GM12801 (cell line): ENCODE data around the gene CALN1.

Experiments used
- TF ChIP-seq, protein P1 (sequence below): IDR thresholded peaks from one replicate; pipeline ENCODE4 v1.5.1; 2011; ENCODE audit warnings: control low read depth; ENCODE audit not compliant: insufficient read length; ENCODE audit errors: extremely low read depth

The CALN1 gene

DNA sequence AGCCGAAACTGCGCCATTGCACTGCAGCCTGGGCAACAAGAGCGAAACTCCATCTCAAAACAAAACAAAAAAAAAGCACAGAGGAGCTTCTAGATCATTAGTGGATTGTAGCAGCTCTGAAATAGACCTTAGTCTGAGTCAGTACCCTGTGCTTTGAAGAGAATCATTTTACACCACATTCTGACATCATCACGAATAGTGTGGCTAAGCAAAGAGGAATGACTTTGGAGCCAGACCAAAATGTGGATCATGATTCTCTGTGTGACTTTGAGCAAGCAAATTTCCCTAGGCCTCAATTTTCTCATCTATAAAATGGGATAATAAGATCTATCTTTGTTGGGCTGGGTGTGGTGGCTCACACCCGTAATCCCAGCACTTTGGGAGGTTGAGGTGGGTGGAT, 618.9 kb downstream of the CALN1 start:
- TF ChIP-seq, protein P1, sequence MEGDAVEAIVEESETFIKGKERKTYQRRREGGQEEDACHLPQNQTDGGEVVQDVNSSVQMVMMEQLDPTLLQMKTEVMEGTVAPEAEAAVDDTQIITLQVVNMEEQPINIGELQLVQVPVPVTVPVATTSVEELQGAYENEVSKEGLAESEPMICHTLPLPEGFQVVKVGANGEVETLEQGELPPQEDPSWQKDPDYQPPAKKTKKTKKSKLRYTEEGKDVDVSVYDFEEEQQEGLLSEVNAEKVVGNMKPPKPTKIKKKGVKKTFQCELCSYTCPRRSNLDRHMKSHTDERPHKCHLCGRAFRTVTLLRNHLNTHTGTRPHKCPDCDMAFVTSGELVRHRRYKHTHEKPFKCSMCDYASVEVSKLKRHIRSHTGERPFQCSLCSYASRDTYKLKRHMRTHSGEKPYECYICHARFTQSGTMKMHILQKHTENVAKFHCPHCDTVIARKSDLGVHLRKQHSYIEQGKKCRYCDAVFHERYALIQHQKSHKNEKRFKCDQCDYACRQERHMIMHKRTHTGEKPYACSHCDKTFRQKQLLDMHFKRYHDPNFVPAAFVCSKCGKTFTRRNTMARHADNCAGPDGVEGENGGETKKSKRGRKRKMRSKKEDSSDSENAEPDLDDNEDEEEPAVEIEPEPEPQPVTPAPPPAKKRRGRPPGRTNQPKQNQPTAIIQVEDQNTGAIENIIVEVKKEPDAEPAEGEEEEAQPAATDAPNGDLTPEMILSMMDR, result no peak

DNA sequence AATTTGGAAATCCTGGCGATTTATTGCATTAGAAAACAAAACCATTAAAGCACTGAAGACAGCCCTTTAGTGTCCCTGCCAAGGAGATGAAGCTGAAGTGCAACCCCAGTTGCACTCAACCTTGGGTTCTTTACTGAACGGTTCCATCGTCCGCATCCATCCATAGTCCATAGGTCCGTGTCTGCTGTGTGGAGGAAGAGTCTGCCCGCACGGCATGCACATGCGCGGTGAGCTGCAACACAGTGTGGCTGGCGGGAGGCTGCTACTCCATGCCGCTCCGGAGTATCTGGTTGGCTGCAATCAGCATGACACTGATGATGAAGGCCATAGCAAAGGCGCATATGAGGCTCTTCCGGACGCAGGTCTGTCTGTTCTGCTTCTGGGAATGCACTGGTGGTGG, 624.6 kb downstream of the CALN1 start:
- TF ChIP-seq, protein P1, result no peak

DNA sequence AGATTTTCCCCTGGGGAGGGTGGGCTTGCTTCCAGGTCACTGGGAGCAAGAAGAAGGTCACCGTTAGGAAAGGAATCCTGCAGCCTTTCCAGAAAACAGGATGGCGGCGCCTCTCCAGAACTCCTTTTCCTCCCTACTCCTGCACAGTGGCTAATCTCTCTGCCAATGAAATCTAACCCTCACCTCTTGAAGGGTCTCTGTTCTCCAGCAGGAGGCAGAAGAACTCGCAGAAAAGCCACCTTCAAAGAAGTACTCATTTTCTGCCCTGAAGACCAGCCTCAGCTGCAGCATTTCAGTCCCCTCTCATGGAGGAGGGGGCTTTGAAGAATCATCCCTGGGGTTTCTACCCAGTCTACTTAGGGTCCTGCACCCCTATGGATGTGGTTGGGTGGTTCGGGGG, 626.9 kb downstream of the CALN1 start:
- TF ChIP-seq, protein P1, result no peak

DNA sequence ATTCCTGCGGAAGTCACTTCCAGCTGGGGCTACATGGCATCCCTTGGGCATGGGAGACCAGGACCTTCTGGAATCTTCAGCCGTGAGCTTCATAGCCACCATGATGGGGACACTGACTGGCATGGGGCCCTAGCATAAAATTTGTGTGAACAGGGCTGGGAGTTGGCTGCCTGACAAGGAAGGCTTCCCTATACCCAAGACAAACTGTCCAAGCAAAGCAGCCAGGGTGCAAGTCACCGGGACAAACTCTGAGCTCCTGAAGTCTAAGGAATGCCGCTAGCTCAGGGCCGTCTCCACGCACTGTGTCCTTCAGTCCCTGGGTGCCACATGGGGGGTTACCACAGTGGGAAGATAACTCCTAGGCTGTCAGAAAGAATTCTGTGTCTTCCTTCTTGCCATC, 627.4 kb downstream of the CALN1 start:
- TF ChIP-seq, protein P1, result no peak

DNA sequence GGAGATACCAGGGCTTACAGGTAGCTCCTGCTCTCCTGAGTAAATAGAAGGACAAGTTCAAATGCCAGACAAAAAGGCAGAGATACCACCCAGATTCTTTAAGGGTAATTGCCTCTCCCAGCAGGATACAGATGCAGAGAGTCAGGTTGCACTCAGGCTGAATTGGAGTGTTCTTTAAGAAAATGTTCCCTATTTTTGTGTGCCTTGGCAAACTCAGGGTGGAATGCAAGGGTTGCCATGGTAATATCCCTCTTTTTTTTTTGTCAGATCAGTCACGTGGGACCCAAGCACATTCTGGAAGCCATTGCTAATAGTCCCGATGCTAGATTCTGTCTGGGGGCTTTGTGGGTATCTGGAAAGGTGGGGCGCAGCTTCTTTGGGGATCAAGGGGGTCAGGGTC, 628.0 kb downstream of the CALN1 start:
- TF ChIP-seq, protein P1, result no peak

DNA sequence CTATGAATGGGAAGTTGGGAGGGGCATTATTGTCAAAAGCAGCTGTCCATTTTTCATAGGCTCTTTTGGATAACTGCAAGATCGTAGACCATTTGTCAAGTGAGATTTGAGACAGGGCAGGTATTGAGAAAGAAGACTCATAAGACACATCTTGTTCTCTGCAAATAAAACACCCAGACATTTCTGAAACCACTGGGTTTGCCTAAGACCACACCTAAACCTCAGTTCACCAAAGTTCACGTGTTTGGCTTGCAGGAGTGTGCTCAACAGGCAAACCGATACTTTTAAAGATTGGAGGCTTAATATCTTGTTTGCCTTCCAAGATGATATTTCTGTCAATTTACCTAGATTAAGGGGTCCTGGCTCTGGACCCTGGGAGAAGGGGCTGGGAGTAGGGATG, 628.4 kb downstream of the CALN1 start:
- TF ChIP-seq, protein P1, result no peak

DNA sequence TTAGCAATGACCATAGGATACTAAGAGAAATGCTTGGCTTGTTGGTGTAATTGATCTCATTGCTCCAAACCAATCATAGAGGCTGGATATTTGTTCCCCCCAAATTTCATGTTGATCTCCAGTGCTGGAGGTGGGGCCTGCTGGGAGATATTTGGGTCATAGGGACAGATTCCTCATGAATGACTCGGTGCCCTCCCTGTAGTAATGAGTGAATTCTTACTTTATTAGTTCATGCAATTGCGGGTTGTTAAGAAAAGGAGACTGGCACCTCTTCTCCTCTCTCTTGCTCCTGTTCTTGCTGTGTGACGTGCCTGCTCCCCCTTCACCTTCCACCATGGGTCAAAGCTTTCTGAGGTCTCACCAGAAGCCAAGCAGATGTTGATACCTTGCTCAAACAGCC, 630.1 kb downstream of the CALN1 start:
- TF ChIP-seq, protein P1, result no peak

DNA sequence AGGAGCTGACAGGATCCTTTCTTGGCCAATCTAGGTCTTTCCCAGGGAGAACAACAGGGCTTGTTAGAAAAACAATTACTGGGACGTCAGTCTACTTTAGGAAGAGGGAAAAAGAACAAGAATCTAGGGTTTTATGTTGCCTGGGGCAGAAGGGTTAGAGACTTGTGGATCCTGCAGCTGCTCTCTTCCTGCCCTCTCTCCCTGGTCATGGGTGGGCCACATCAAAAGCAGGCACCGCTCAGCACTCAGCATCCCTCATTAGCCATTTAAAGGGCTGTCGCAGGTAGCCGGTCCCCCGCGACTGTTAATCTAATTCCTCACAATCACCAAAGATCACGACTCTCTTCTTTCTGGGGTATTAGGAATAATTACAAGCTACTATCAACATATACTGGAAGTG, 631.9 kb downstream of the CALN1 start:
- TF ChIP-seq, protein P1, result no peak
